K562 (cell line): ENCODE measurements around the gene FBLN2. TPM values are rescaled to one million over a fixed set of nuclear protein-coding genes. Genes with fewer than 3 reads are reported as not detected.
A peak's percentile ranks its signal among the peaks of the same experiment; 100 is the strongest.

ENCODE experiments used
- ATAC-seq: fragments of 200-7000 bp; cut with Tn5 transposase; 3 replicates; pipeline ENCODE4 v1.9.1; 2020; ENCODE audit warnings: moderate library complexity
- BruUV-seq: library from RNA; stranded (reverse); fragments of 400-500 nt; replicated peaks from 2 replicates; lab custom pipeline; 2021; lab: Mats Ljungman, UMichigan
- CTCF ChIA-PET: fragments of 300-600 bp; formaldehyde crosslinking; extraction: SDS; loops from one replicate; lab custom pipeline; 2021; ENCODE audit warnings: low intra/inter-chr PET ratio; lab: Yijun Ruan, JAX
- POLR2A ChIA-PET: fragments of 300-600, 350-650 bp; sonication (Branson Sonifier 250); formaldehyde crosslinking; extraction: SDS; loops from one replicate; lab custom pipeline; 2021; ENCODE audit warnings: antibody characterized with exemption, inconsistent platforms; lab: Yijun Ruan, JAX
- DNase-seq, 4 experiments: peaks; one replicate each; pipeline versions ENCODE4 v3.0.0 to v3.0.0-alpha.2; 2011 to 2018; ENCODE audit warnings: low spot score in 3 of 4, mixed read lengths in 3 of 4; ENCODE audit errors: extremely low read depth in 1 of 4
- FAIRE-seq: peaks from 2 replicates; lab custom pipeline; 2011; peaks lifted over from hg19 to GRCh38; lab: Jason Lieb, UNC
- H2AFZ ChIP-seq: 2 replicates; pipeline ENCODE4 v1.6.0; 2011; ENCODE audit warnings: low read depth, low read length, control low read depth, inconsistent platforms
- H3K27ac ChIP-seq: fragments of 200-600 bp; 3 replicates; pipeline ENCODE4 v1.8.0; 2011; ENCODE audit warnings: low read depth, mild to moderate bottlenecking, control low read depth, inconsistent platforms, low read length, moderate library complexity, mixed read lengths; ENCODE audit errors: extremely low read depth
- H3K27me3 ChIP-seq, 2 experiments: fragments of 300-600 bp in 1 of 2; 2 replicates in 1 of 2; 3 replicates in 1 of 2; pipeline versions ENCODE4 v1.6.0 to v1.8.0; 2011; ENCODE audit warnings: inconsistent platforms in 2 of 2, low read length in 2 of 2, mild to moderate bottlenecking in 1 of 2, mixed read lengths in 1 of 2, moderate library complexity in 1 of 2; ENCODE audit not compliant: control insufficient read depth in 2 of 2, insufficient read depth in 2 of 2
- H3K36me3 ChIP-seq: fragments of 300-600 bp; 3 replicates; pipeline ENCODE4 v1.8.0; 2011; ENCODE audit warnings: mild to moderate bottlenecking, low read length, inconsistent platforms; ENCODE audit not compliant: control insufficient read depth, insufficient read depth
- H3K4me1 ChIP-seq, 2 experiments: fragments of 200-600 bp in 1 of 2; replicated peaks in 1 of 2; 2 replicates in 1 of 2; 3 replicates in 1 of 2; pipeline versions ENCODE4 v1.5.1 to v1.8.0; 2011; ENCODE audit warnings: inconsistent platforms in 2 of 2, low read length in 2 of 2, mild to moderate bottlenecking in 1 of 2, mixed read lengths in 1 of 2, moderate library complexity in 1 of 2; ENCODE audit not compliant: control insufficient read depth in 2 of 2, insufficient read depth in 2 of 2
- H3K4me2 ChIP-seq: 2 replicates; pipeline ENCODE4 v1.6.1; 2011; ENCODE audit warnings: low read length, control low read depth, inconsistent platforms, mixed read lengths; ENCODE audit not compliant: insufficient read depth
- H3K4me3 ChIP-seq: fragments of 200-600 bp; sonication (generic), shearing (Covaris generic); 2 replicates; pipeline ENCODE4 v1.5.1; 2016; ENCODE audit warnings: control low read depth, inconsistent platforms
- H3K79me2 ChIP-seq: fragments of 200-600 bp; 3 replicates; pipeline ENCODE4 v1.8.0; 2011; ENCODE audit warnings: low read length, inconsistent platforms; ENCODE audit not compliant: control insufficient read depth, insufficient read depth
- H3K9ac ChIP-seq, 2 experiments: 2 replicates each; pipeline versions ENCODE4 v1.6.0 to v1.6.1; 2011; ENCODE audit warnings: low read depth in 2 of 2, low read length in 2 of 2, control low read depth in 1 of 2, inconsistent platforms in 1 of 2, mild to moderate bottlenecking in 1 of 2, mixed read lengths in 1 of 2; ENCODE audit not compliant: insufficient read depth in 1 of 2
- H3K9me1 ChIP-seq: one replicate; pipeline ENCODE4 v1.6.0; 2011; ENCODE audit warnings: inconsistent platforms, mild to moderate bottlenecking, low read length, moderate library complexity; ENCODE audit not compliant: control insufficient read depth, insufficient read depth
- H3K9me3 ChIP-seq: replicated peaks from 2 replicates; pipeline ENCODE4 v1.5.1; 2011; ENCODE audit warnings: low read depth, low read length, inconsistent platforms; ENCODE audit not compliant: control insufficient read depth, insufficient read depth
- H4K20me1 ChIP-seq: replicated peaks from 2 replicates; pipeline ENCODE4 v1.6.1; 2011; ENCODE audit warnings: low read length, inconsistent platforms, mixed read lengths; ENCODE audit not compliant: control insufficient read depth, insufficient read depth
- CBX8 ChIP-seq: fragments of 200-600 bp; sonication (generic); IDR thresholded peaks from 2 replicates; pipeline ENCODE4 v1.6.1; 2012; ENCODE audit warnings: borderline replicate concordance, mixed run types, low read depth, mild to moderate bottlenecking, moderate library complexity, mixed read lengths, low read length, control low read depth, inconsistent platforms; ENCODE audit not compliant: poor library complexity, severe bottlenecking; ENCODE audit errors: extremely low read depth
- CTBP1 ChIP-seq: fragments of 450-650 bp; IDR thresholded peaks from 2 replicates; pipeline ENCODE4 v1.6.1; 2016; ENCODE audit warnings: borderline replicate concordance
- FOXO4 ChIP-seq: fragments of 450-650 bp; formaldehyde crosslinking; IDR thresholded peaks from 2 replicates; pipeline ENCODE4 v1.4.0; 2020; ENCODE audit warnings: mild to moderate bottlenecking, moderate library complexity
- HNRNPK ChIP-seq: fragments of 200-400 bp; formaldehyde crosslinking; IDR thresholded peaks from one replicate; pipeline ENCODE4 v1.6.1; 2018; ENCODE audit warnings: mild to moderate bottlenecking, low read depth, low read length; ENCODE audit not compliant: poor library complexity, severe bottlenecking
- KDM1A ChIP-seq, 2 experiments: fragments of 450-650 bp; IDR thresholded peaks; 2 replicates each; pipeline ENCODE4 v1.6.1; 2016; ENCODE audit warnings: mild to moderate bottlenecking in 2 of 2
- MTA2 ChIP-seq: fragments of 450-650 bp; IDR thresholded peaks from 2 replicates; pipeline ENCODE4 v1.6.1; 2016; ENCODE audit warnings: low read depth
- NKRF ChIP-seq: fragments of 450-650 bp; IDR thresholded peaks from 2 replicates; pipeline ENCODE4 v1.6.1; 2016; ENCODE audit warnings: borderline replicate concordance
- ZNF175 ChIP-seq: fragments of 200-800 bp; sonication (Bioruptor generic); IDR thresholded peaks from 2 replicates; pipeline ENCODE4 v1.6.1; 2016; ENCODE audit warnings: low read depth, mild to moderate bottlenecking, missing genetic modification characterization, missing compliant biosample characterization
- ZNF217 ChIP-seq: sonication (generic); formaldehyde crosslinking; IDR thresholded peaks from 2 replicates; pipeline ENCODE4 v1.8.0; 2022; ENCODE audit warnings: mild to moderate bottlenecking, missing genetic modification reagents
- ZNF239 ChIP-seq: fragments of 250-450 bp; sonication (Bioruptor Pico); IDR thresholded peaks from 2 replicates; pipeline ENCODE4 v1.4.0; 2020; ENCODE audit warnings: mild to moderate bottlenecking
- ZNF551 ChIP-seq: fragments of 250-450 bp; sonication (Bioruptor Pico); IDR thresholded peaks from 2 replicates; pipeline ENCODE4 v1.5.0; 2021; ENCODE audit warnings: mild to moderate bottlenecking, moderate library complexity
- ZNF778 ChIP-seq: fragments of 450-650 bp; formaldehyde crosslinking; IDR thresholded peaks from 2 replicates; pipeline ENCODE4 v1.4.0; 2020; ENCODE audit warnings: mild to moderate bottlenecking, moderate library complexity
- ZNF830 ChIP-seq: fragments of 250-450 bp; sonication (Bioruptor Pico); IDR thresholded peaks from 2 replicates; pipeline ENCODE4 v1.5.0; 2021; ENCODE audit warnings: mild to moderate bottlenecking
- WGBS: fragments of 100-300 bp; shearing (Covaris generic); methylation state at CpG from one replicate; pipeline ENCODE4 v1.1.6; 2016; ENCODE audit warnings: low coverage, mixed read lengths; ENCODE audit not compliant: insufficient coverage; ENCODE audit errors: missing lambda C conversion rate; 5-methylcytosine and 5-hydroxymethylcytosine counted together
- in situ Hi-C: fragments of 300-500 bp; cut with MboI; formaldehyde crosslinking; loops from 4 replicates; pipeline ENCODE4 v1.15.0; 2018; ENCODE audit warnings: inconsistent platforms, mixed read lengths
- intact Hi-C: fragments of 100-400 bp; cut with micrococcal nuclease; formaldehyde crosslinking; loops from 2 replicates; pipeline ENCODE4 v1.14.2; 2022
- polyA plus RNA-seq, 8 experiments: library from polyadenylated mRNA; depleted of rRNA in 4 of 8; stranded (reverse) in 5 of 8; unstranded in 3 of 8; fragments of >200 nt; fragmentation: Nextera tagmentation in 2 of 8; fragmentation: Illumina TruSeq in 1 of 8; extraction: Ambion mirVana in 2 of 8; extraction: Trizol in 1 of 8; gene quantifications; 2 replicates each; pipeline versions ENCODE4 v1.2.1 to v1.2.3, GENCODE V29; 2011 to 2014; ENCODE audit warnings: inconsistent platforms in 1 of 8, missing spikeins in 1 of 8
- total RNA-seq, 7 experiments: library from RNA; depleted of rRNA in 6 of 7; stranded (reverse); fragments of >200 nt in 6 of 7; fragmentation: Illumina TruSeq in 2 of 7; extraction: Trizol in 2 of 7; gene quantifications; 2 replicates each; pipeline versions ENCODE4 v1.2.1 to v1.2.3, GENCODE V29; 2011 to 2021; ENCODE audit warnings: low replicate concordance in 1 of 7

The FBLN2 gene
- total and polyA plus RNA-seq, 9 of the 15 experiments (the other 6 are each of a cell fraction or from before 2014, with no cell fraction given), result 0.03 to 0.10 (median 0.04) TPM; not detected in 6

GRCh38 chr3:13594991-13595421 lies 46.1 kb downstream of the FBLN2 start:
- no peaks in the 10 kb centered on the region for H3K4me1 ChIP-seq
- no peak overlapping the region for H3K4me3 ChIP-seq
- DNase-seq (no peak), ATAC-seq (no peak; the same call in 2 of the 3 replicates), FAIRE-seq (no peak)
- H3K27me3 ChIP-seq, result peaks cover 24 to 45% of the 10 kb centered on the region in 2 experiments
- no TSS peak for BruUV-seq
- no peaks in the 10 kb centered on the region for H3K9me1 ChIP-seq
- intact Hi-C loops (no loop called here), in situ Hi-C loops (no loop called here)
- TF ChIP-seq CBX8, result no peak
- no peak for TF ChIP-seq ZNF778
- no peak for TF ChIP-seq ZNF551
- no peak for TF ChIP-seq ZNF239
- TF ChIP-seq NKRF, result no peak
- TF ChIP-seq ZNF217 (CRISPR knock-in tag), result no peak
- no peak for TF ChIP-seq KDM1A (IDR thresholded peaks at IDR 0.05)
- TF ChIP-seq MTA2, result no peak
- no peak for TF ChIP-seq HNRNPK
- TF ChIP-seq ZNF175 (CRISPR knock-in tag), result no peak
- TF ChIP-seq ZNF830 (CRISPR knock-in tag), result no peak
- TF ChIP-seq FOXO4 (CRISPR knock-in tag), result no peak
- TF ChIP-seq CTBP1, result no peak
- peaks cover 10% of the 10 kb centered on the region for H4K20me1 ChIP-seq
- no peaks in the 10 kb centered on the region for H3K79me2 ChIP-seq
- no peaks in the 10 kb centered on the region for H3K36me3 ChIP-seq
- H3K9ac ChIP-seq, result 0 out of 4 replicates have a peak overlapping the region, but pooled peaks of 1 of the 2 experiments have one; percentile 27
- 5% methylated on average over 10 of the region's 10 CpGs for WGBS
- no peak overlapping the region for H3K4me2 ChIP-seq
- ChIA-PET POLR2A (interaction anchor here (1.4 kb wide), 2 partner anchors 11 to 17 kb away, joined by 3 to 5 read pairs; no protein-coding TSS in a partner anchor), CTCF (no interaction called here)
- H3K27ac ChIP-seq, result no peak overlapping the region
- H2AFZ ChIP-seq, result no peak overlapping the region
- H3K9me3 ChIP-seq, result no peaks in the 10 kb centered on the region
